ENCODE results near the gene STOML3.
"Not testable (repeated sequence)": the region's sequence is repeated elsewhere in the genome, so short reads cannot be mapped to it uniquely, and the experiment has no call there.

STOML3 gene, protein sequence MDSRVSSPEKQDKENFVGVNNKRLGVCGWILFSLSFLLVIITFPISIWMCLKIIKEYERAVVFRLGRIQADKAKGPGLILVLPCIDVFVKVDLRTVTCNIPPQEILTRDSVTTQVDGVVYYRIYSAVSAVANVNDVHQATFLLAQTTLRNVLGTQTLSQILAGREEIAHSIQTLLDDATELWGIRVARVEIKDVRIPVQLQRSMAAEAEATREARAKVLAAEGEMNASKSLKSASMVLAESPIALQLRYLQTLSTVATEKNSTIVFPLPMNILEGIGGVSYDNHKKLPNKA

DNA sequence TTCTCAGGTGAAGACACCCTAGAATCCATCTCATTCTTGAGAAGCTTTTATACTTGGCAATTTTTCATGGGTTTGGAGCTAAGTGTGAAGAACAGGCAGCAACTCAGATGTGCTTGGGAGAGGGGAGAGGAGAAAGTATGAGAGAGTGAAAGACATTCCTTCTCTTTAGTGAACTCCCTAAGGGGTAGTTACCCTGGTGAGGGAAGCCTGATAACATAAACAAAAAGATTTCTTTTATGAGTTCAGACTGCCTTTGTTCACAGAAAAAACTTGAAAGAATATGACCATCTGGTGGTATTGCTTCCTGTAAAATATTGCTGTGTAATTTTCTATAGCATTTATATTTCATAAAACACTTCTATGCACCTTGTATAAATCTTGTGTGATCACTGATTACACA, at the start of gene STOML3:
TSS of gene STOML3 (minus strand) at position 139 of the 400 bp plus-strand sequence. CDS start at position 29, 110 bp downstream.
- DNase-seq, result peak; percentile 7

DNA sequence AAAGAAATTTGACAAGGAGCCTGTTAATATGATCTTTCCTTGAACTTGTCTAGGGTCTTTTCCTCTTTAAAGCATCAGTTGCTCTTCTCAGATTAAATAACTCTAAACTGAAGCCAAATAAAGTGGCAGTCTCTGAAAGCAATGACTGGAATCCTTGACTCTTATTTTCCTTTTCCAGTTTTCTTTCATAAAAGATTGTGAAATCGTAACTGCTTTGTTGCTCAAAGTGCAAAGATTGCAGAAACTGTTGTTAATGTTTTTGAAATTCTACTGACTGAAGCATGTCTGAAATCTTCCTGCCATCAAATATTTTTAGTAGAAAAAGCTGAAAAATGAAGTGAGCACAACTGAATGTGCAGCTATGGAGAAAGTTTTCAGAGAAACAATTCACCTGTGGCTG, 49.6 kb upstream of the STOML3 start:
- no peak for DNase-seq

DNA sequence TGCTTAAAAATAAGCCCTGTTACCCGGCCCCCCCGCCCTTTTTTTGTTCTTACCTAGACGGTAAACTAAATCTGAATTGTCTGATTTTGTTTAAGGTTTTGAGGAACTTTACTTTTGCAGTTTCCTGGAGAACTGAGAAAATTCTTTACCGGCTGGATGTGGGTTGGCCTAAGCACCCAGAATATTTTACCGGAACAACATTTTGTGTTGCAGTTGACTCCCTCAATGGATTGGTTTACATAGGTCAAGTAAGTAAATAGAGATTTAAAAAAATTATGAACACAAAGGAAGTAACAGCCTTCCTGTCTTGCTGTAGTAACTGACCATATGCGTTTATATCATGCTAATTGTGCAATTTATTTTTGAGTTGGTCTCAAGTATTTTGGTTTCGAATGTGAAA, 48.4 kb upstream of the STOML3 start:
- no peak for DNase-seq

DNA sequence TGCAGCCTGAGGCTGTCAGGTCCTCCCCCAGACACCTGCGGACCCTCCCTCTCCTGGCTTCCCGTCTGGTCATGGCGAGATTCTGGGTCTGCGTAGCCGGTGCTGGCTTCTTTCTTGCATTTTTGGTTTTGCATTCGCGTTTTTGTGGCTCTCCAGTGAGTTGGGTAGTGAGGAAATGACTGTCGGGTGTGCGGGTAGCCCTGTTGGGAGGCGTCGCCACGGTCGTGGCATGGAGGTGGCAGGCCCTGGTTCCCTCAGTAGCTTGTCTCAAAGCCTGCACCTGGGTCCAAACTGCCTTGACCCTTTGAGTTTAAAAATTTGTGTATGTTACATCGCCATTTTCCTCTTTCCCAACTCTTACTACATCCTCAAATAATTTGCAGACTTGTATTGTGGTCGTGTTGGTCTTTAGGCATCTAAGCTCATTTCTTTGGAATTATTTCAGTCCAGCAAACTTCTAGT, 48.0 kb upstream of the STOML3 start:
- DNase-seq, result peak; percentile 26

DNA sequence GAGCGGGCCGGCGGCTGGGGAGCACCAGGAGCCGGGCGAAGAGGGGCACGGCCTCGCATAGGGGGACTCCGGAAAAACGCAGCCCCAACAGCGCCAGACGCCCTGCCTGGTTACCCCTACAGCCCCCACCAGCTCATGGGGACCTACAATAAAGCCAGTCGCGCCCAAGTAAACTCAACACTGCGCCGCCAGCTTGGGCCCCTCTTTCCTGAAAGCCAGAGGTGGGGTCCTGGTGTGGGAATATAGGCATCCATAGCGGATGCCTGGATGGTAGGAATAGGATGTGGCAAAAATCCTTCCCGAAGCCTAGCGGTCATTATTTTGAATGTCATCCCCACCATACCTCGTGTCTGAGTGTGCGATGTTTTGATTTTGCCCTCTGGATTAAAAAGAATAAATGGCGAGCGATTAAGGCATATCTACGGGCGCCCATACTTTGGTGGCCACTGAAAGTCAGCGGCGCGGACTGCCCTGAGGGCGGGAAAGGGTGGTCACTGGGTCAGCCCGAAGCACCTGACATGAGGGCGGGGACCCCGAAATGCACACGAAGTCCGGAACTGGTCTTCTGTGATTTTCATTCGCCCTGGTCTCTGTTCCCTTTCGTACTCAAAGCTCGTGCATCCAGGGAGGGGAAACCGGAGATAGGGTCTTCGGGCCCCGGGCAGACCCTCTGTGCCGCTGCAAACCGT, 47.4 kb upstream of the STOML3 start, which contains the start of the genes NHLRC3 and PROSER1:
TSS of gene NHLRC3 (plus strand) at position 577 of the 689 bp plus-strand sequence. CDS start 184 bp downstream, outside the sequence.
TSS of gene PROSER1 (minus strand) at position 210 of the 689 bp plus-strand sequence. CDS start 847 bp downstream, outside the sequence.
- DNase-seq, result peak; percentile 95

DNA sequence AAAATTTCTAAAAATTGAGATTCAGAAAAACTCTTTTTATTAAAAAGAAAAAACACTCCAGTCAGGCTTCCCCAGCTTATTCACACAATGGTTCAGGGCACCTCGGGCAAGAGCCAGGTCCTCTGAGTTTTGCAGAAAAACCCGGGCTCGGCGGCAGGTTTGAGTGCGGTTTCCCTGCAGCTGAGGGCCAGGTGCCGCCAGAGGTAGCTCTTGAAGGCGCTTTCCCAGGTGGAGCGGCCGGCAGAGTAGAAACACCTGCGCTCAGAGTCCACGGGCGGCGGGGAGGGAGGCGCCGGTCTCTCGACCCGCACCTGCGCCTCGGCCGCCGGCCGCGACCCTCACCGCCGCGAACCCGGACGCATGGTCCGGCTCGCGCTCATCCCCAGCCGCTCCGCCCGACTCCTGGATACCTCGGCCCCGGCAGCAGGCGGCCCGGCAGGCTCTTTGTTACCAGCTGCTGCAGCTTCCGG, 46.8 kb upstream of the STOML3 start:
- DNase-seq, result no peak

DNA sequence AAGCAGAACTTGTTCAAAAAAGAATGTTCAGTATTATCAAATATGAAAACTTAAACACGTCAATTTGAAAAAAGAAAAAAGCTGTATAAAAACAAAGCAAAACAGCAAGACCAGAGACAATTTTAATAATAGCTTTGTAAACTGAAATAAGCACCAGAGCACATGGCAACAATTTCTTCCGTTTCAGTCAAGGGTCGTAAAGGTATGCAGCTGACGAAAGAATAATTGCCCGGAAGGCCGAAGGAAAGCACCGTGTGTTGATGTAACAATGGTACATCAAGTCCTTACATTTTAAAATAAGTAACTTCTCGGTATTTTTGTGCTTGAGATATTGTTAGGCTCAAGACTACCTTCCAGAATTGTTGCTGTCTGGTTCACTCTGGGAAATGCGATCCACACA, 45.6 kb upstream of the STOML3 start:
- DNase-seq, result peak; percentile 11

DNA sequence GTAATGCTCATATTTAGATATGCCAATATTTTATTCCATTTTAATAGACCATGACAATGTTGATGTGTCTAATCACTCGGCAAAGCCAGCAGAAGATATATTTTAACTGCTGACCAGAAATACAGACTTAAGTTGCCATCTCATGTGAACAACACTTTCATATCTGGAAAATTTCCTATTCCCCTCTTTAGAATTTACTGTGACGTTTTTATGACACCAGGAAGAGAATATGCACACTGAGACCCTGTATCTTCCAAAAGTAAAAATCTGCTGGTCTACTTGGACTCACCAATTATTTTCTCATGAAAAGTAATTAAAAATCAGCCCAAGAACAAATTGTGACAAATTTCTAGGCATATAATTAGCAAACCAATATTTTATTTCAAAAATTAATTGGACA, 45.2 kb upstream of the STOML3 start:
- DNase-seq, result no peak

DNA sequence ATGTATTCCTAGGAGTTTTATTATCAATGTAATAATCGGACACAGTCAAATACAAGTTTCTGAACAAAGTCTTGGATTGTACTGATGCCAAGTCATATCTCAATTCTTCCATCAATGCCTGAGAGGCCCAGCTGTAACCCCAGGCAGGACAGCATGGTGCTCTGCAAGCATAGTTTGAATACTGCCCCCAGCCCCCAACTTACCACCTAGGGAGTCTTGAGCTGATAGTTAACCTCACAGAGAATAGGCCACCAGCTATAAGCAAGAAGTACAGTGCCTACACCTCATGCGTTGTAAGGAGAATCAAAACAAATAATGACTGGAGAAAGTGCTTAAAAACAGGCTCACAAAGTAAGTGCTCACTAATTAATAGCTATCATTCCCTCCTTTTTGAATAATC, 44.6 kb upstream of the STOML3 start:
- DNase-seq, result no peak

DNA sequence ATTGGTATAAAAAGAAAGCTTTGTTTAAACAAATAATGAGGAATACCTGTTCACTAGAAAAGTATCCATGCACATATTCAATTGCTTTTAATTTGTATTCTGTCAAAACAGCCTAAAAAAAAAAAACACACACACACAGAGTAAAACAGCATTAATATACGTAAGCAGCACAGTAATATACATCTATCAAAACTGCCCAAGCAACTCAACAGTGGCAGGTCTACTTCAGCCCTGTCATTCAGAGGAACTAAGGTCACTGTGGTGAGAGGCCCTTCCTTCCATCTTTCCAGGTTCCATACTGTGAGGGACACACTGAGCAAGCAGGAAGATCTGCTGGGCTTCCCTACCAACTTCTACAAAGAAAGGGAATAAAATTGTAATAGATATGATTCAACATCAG, 43.5 kb upstream of the STOML3 start:
- no peak for DNase-seq

DNA sequence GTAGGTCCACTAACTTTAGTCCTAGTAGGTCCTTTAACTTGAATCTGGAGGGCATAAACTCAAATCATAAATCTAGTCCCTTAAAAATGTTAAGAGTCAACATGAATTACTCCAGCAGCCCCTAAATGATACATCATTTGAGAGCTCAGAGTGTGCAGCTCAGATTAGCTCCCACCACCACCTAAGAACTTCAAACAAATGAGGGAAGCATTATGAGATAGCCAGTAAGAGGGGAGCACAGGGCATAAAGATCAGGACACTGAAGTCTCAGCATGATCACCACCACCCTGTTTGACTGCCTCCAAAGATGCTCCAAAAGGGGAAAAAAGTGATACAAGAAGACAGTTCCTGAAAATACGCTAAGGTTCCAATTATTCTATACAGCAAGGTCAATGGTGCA, 41.5 kb upstream of the STOML3 start:
- DNase-seq, result no peak

DNA sequence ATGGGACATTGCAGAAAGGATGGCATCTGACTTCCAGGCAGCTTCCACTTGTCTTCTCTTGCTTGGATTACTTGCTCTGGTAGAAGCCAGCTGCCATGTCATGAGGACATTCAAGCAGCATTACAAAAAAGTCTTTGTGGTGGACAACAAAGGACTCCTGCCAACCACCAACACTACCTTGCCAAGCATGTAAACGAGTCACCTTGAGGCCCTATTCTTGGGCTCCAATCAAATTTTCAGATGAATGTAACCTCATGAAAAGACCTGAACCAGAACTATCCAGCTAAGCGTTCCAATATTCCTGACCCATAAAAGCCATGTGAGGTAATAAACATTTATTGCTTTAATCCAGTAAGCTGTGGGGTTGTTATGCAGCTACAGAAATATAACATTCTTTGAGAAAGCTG, 34.8 kb upstream of the STOML3 start:
- no peak for DNase-seq

DNA sequence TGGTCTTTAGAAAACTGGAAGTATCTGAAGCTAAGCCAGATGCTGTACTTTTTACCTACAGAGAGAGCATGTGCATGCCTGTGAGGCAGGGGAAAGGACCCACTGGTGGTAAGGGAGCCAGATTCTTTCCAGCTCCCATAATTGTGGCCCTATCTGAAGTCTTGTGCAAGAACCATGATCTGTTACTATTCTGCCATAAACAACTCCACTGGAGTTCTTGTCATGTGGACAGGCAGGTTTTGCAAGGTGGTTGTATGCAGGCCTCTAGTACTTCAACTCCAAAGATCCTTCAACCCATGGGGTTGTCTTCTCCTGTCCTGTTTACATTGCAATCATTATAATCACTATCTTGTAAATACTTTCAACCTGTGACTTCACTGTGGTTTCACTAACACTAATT, 33.1 kb upstream of the STOML3 start:
- DNase-seq, result no peak

DNA sequence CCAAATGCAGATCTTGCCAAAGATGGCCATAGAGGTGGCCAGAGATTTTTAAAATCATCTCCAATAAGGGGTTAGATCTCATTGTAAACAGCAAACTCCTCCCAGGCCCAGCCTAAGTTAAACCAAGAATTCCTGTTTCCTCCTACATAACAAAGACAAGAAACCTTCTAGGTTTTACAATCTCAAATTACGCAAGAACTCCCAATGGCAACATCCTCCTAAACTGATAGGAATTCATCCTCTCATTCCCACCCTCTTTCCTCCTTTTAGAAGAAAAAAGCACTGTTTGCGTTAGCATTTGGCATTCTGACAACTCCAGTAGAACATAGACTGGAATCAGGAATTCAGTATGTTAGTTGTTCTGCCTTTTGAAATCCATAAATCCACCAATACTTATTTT, 32.7 kb upstream of the STOML3 start:
- DNase-seq, result peak; percentile 12

DNA sequence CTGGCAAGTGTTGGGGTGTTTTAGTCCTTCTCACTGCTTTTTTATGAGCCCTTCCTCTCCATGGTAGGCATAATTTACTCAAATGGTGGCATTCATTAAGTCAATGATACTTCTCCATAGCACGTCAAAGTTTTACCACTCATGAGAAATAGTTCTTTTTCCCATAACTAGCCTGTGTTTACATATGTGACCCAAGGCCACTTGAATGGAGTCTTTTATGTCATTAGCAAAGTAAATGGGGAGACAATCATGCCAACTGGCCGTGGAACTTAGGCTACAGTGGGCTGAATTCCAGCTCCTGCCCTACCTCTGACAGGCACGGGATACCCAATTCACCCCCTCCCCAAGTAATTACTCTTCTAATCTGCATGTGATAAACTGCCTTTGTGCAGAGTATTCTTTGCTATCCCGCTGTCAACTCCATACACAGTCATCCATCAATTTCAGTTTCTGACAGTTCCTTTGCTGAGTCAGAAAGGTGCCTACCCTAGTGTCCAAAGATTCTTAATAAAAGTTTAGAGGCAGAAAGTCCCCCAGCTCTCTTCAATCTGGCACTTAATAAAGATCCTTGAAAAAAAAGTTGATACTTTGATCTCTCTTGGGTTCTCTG, 30.3 kb upstream of the STOML3 start:
- no peak for DNase-seq

DNA sequence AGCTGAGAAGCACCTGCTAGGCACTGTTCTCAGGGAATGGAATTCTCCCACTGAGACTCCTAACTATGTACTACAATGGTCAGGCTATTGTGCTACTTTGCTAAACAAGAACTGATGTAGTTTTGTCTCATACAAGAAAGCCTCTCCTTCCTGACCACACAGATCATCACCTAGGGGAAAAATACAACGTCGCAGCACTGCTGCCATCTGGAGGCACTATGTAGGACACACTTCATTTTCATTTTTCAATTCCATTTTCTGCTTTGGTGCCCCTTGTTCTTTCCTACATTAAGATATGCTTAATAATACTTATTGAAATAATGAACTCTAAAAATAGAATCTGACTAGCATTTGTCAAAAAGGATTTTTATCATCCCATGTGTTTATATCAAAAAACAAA, 26.2 kb upstream of the STOML3 start:
- DNase-seq, result peak; percentile 7

DNA sequence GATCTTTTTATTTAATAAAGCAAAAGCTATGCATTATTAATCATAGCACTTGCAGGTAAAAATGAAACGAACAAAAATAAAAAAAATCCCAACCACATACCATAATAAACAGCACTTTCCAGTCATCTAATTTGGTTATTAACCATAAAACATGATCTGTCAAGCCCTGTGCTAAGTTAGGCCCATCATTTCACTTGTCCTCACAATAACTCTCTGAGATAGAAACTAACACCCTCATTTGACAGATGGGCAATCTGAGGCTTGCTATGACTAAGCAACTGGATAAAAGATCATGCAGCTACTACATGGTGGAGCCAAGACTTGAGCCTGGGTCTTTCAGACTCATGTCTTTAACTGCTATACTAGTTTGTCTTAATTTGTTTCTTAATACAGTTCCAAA, 25.5 kb upstream of the STOML3 start:
- no peak for DNase-seq

DNA sequence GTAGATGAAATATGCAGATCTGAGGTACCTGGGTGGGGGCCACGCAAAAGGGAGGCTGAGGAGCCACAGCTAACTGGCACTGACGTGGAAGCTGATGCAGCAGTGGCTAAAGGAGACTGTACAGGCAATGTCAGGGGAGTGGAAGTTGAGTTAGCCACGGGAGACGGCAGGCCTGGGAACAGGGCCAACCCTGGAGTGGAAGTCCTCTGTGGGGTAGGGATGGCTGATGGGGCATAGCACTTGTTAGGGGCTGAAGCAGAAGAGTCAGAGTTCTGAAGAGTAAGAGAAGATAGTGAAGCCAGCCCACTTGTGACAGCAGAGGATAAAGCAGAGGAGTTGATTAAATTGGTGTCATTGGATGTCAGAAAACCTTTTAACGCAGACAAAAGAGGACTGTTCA, 22.8 kb upstream of the STOML3 start:
- DNase-seq, result no peak

DNA sequence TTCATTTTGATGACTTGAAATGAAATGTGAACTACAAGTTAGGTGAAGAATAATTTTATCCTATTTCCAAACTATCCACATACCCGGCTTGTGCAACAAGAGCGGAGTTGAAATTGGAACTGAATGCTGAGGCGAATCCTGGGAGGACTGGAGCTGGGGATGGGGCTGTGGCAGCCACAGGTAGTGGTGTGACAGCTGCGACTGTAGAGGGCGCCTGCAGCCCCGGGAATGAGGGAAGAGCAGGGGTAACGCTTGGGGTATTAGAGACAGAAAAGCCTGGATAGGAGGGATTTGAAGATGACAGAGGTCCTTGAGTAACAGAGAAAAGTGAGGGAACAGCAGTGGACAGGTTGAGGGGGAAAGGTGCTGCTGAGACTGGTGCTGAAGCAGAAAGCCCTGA, 22.0 kb upstream of the STOML3 start:
- no peak for DNase-seq

DNA sequence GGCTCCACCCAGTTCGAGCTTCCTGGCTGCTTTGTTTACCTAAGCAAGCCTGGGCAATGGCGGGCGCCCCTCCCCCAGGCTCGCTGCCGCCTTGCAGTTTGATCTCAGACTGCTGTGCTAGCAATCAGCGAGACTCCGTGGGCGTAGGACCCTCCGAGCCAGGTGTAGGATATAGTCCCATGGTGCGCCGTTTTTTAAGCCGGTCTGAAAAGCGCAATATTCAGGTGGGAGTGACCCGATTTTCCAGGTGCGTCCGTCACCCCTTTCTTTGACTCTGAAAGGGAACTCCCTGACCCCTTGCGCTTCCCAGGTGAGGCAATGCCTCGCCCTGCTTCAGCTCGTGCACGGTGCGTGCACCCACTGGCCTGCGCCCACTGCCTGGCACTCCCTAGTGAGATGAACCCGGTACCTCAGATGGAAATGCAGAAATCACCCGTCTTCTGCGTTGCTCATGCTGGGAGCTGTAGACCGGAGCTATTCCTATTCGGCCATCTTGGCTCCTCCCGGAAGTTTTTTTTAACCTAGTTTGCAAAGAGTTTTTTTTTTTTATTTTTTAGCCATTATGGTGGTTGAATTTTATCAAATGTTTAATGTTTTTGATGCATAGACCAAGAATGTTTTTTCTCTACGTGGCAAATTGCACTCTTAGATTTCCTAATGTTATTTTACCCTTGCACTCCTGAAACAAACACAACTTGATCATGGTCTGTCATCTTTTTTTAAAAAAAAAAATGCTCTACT, 15.9 kb upstream of the STOML3 start:
- DNase-seq, result not testable (repeated sequence)

DNA sequence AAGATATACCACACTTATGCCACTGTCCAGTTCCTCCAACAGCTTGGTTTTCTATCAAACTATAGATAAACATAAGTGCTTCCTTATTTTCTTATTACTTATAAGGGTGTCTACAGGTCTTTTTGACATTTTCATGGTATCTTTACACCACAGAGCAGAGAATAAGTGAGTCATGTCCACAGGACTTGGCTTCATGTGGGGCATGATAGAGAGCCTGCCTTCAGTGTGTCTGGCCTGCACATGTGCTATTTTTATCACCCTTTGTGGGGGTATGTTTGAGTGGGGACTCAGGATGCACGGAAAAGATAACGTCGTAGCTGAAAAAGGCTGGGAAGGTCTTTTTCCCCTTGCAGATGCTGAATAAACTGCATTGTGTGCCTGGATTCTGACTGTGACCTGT, 8.1 kb upstream of the STOML3 start:
- no peak for DNase-seq

DNA sequence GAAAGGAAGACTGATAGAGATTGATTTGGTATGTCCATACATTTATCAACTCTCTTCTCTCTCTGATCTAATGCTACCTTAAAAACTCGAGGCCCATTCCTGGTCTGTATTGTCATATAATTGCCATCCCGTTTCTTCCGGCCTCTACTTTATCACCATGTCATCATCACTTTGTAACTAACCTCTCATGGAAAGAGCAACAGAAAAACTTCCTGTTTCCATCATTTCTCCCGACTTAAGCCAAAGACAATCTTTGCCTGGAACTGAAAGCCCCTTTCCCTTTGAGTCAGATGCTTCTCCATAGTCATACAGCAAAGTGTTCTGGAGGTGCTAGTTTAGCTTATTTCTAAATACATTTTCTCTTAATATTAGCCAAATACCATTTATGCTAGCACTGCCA, 2.8 kb upstream of the STOML3 start:
- DNase-seq, result no peak

DNA sequence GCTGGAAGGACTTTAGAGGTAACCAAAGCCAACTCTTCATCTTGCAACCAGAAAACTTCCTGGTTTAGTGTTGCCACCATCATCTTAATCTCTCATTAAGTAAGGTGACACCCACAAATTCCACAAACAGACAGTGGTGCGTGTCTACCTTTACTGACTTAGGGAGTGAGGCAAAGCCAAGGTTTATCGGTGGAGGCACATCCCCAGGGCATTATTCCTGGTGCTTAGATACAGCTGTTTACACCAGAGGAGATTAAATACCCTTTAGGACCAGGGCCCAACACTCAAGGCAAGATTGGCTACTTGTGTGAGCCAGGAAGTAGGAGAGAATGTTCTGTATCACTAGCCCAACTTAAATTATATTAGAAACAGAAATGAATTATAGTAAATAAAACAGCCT, 9.5 kb downstream of the STOML3 start:
- no peak for DNase-seq

All from fibroblast of skin of right biceps (primary cell).